ENCODE measurements around the gene SLC39A11.
"Not testable (repeated sequence)": the region's sequence is repeated elsewhere in the genome, so short reads cannot be mapped to it uniquely, and the experiment has no call there.

The SLC39A11 gene

DNA sequence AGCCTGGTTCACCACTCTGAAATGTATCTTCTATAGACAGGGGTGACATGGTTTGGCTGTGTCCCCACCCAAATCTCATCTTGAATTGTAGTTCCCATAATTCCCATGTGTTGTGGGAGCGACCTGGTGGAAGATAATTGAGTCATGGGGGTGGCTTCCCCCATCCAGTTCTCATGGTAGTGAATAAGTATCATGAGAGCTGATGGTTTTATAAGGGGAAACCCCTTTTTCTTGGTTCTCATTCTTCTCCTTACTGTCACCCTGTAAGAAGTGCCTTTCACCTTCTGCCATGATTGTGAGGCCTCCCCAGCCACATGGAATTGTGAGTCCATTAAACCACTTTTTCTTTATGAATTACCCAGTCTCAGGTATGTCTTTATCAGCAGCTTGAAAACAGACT, 319.3 kb downstream of the SLC39A11 start:
- DNase-seq = not testable (repeated sequence)

DNA sequence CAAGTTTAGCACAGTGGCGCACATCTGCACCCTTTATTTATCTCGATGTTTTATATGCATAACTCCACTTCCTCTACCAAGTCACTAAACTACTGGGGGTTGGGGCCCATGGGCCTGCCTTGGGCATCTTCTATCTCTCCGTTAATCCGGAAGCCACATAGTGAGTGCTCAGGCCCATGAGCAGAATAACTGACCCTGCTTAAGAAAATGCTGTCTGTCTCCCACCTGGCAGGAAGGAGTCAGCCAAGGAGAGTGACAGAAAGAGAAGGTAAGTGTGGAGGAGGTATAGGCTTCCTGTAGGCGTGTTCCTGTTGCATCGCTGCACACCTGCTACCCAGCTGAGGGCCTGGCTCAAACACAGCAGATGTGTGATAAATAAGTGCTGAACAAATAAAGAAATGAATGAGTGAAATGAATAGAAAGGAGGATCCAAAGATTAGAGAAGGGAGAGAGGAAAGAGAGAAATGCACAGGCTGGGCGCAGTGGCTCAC, 320.1 kb downstream of the SLC39A11 start:
- DNase-seq = no peak

DNA sequence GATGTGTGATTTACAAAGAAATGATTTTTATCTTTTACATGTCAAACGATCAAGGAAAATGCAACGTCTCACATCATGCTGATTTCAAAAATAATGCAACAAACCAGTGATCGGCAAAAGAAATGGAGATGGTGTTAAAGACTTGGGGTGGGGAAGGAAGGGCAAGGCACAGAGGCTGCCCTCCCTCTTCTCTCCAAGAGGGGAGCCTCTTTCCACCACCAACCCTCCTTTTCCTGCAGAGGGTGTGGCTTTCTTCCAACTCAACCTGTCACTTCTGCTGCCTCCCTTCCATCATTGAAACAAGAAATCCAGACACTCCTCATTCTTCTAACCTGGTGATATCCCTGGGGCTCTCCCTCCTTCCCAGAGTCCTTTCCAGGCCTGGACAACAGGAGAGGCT, 320.8 kb downstream of the SLC39A11 start:
- DNase-seq = no peak

DNA sequence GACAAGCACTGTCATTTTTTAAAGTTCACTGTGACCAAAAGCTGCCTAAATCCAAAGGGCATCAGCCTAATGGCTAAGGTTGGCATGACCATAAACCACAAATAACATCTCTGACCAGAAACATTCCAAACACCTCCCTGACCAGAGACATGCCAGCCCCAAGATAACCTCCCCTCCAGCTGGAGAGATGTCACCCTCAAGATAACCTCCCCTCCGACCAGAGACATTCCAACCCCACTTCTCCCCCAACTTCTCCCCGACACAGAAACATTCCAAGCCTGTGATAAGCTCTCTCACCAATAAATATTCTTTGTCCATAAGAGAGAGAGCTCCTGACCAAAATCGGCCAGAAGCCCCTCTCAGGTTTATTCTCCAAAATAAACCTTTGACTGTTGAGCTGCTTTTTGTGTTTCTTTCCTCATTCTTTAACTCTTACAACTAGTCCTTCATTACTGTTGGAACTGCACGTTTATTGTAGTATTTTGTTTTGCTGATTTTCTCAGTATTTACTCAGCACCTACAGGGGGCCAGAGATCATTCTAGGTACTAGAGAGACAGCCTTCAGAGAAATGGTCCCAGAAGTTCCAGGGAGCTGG, 325.6 kb downstream of the SLC39A11 start:
- DNase-seq = no peak

DNA sequence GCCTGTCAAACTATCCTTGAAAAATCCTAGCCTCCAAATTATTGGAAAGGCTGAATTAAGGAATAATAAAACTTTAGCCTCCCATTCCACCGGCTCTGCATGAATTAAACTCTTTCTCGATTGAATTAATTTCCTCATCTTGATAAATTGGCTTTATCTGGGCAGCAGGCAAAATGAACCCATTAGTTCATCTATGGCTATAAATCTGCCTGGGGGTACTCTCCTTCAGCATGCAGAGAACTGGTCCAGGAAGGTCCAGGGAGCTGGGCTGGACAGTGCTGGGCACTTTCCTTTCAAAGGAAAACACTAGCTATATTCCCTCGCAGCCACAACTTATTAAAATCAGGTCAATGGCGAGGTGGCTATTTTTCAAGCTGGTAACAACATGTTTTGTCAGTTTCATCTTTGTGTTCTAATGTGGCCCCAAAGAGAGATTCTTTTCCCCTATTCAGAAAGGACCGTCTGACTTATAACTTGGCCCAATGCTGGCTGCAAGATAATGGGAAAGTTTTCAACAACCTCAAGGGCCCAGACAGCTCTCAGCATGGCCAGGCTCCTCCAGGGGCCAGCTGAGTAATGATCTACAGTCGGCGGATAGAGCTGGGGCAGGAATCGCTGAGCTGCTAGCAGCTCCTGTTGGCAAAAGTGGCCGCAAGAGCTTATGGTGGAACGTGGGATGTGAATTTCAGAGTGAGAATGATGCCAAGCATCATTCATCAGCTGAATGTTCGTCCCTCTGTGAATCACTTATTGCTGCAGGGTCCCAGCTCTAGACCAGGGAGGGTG, 326.9 kb downstream of the SLC39A11 start:
- DNase-seq = no peak

DNA sequence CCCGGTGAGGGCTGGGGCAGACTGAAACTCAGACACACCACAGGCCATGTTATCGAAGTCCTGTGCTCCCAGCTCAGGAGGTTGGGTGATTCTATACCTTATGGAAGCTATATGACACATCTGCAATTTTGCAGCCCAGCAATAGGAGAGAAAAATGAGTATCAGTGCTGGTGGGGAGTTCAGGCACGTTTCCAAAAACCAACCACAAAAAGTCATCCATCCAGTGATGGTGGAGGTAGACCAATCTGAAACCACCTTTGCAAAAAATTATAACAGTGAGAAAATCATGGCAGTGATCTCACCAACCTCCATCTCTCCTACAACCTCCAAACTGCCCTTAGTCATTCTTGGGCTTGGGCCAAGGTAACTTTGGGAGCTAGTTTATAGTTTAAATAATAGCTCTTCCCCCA, 327.9 kb downstream of the SLC39A11 start:
- DNase-seq = peak; percentile 82

DNA sequence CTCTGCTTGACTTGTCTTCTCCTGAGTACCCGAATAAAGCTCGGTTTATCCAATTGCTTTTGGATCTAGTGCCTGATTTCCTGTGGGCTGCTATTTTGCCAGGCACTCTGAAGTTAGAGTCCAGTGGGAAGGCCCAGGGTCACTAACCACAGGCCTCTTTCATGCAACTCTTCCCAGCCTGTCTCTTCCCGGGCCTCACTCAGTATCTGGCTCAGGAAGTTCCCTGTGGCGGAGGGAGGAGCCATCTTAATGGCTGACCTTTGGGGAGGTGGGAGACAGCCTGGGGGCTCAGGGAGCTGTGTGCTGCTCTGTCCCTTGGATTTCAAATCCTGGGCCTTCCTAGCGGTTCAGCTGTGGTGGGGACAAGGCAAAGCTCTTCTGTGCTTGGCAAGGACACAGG, 328.5 kb downstream of the SLC39A11 start:
- DNase-seq = no peak

DNA sequence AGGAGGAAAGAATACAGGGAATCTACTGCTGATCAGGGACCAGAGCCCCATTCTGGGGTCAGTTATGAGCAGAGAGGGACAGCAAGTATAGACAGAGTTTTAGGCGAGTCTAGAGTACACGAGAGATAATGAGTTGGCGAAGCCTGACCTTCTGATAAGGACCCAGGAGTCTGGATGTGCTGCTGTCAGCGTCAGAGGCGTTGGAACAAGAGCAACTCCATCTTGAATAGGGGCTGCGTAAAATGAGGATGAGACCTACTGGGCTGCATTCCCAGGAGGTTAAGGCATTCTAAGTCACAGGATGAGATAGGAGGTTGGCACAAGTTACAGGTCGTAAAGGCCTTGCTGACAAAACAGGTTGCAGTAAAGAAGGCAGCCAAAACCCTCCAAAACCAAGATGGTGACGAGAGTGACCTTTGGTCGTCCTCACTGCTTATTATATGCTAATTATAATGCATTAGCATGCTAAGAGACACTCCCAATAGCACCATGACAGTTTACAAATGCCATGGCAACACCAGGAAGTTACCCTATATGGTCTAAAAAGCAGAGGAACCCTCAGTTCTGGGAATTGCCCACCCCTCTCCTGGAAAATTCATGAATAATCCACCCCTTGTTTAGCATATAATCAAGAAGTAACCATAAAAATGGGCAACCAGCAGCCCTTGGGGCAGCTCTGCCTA, 330.5 kb downstream of the SLC39A11 start:
- not testable (repeated sequence) for DNase-seq

DNA sequence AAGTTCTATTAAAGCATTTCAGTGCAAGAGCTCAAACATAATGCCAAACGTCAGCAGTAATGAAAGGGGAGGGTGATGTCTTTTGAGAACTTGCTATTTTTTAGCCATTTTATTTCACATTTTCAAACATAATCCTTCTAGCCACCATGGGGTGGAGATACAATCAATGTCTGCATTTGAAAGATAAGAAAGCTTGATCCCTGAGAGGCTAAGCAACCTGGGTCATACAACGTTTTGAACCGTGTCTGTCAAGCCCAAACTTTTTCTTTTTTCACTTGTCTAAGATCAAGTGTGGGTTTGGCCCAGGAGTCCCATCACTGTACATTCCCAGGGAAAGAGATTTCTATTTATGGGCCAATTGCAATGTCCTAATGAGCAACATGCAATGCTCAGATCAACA, 331.1 kb downstream of the SLC39A11 start:
- DNase-seq = no peak

DNA sequence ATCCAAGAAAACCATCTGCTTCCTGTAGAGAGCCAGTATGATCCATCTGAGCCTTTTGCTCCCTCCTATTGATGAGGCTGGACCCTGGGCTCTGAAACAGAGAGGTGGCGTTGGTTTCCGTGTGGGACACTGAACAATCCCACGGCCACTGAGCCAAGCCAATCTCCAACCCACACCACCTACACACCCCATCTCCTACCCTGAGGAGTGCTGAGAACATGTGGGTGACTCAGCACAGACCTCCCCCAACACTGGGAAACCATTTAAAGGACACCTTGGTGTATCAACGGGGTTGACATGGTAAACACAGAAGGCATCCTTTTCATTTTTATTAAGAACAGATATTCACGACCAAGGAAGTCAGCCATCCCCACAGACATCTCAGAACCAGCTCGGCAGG, 332.1 kb downstream of the SLC39A11 start:
- DNase-seq = peak; percentile 17

DNA sequence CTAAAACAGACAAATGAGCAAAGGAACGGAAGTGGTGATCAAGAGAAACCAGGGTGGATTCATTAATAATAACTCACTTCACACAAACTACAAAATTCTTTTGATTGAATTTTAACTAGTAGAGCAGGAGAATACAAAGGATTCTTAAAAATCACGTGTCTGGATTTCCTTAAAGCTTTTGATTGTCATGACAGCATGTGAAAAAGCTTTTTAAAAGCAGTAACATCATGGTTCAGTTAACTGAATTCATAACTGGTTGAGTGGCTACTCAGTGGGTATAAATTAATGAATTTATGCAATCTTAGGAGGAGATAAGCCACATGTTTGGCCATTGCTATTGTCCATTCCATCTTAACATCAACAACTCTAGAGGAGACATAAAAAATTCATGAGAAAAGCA, 333.2 kb downstream of the SLC39A11 start:
- DNase-seq = no peak

DNA sequence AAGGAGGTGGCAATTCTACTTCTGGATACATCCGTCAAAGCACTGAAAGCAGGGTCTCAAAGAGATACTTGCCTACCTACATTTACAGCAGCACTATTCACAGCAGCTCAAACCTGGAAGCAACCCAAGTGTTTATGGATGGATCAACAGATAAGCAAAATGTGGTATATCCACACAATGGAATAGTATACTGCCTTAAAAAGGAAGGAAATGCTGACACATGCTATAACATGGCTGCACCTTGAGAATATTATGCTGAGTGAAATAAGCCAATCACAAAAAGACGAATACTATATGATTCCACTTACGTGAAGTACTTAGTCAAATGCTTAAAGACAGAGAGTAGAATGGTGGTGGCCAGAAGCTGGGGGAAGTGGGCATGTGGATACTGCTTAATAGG, 336.2 kb downstream of the SLC39A11 start:
- no peak for DNase-seq

DNA sequence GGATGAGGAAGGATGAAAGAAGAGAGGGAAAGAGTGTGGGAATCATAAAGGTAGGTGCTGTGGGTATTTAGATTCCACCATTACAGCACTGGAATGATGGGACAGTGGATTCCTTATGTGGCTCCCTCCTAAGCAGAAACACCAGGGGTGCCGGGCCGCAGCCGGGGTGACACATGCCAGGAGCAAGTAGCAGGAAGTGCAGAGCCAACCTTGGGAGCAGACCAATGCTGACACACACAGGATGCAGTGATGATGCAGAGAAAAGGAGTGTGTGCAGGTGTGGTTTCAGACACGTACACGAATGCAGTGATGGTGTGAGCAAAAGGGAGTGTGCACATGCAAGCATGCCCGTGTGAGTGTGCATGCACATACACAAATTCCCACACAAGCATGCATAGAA, 338.0 kb downstream of the SLC39A11 start:
- peak; percentile 14 for DNase-seq

DNA sequence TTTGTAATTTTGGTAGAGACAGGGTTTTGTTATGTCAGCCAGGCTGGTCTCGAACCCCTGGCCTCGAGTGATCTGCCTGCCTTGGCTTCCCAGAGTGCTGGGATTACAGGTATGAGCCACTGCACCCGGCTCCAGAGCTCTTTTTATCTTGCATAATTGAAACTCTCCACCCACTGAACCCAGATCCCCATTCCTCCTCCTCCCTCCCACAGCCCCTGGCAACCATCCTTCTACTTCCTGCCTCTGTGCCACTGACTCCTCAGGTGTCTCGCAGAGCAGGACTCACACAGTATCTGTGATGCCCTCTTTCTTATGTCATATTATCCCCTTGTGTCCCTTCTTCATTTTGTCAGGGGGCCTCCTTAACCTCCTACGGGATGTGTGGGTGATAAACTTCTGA, 340.7 kb downstream of the SLC39A11 start:
- no peak for DNase-seq

DNA sequence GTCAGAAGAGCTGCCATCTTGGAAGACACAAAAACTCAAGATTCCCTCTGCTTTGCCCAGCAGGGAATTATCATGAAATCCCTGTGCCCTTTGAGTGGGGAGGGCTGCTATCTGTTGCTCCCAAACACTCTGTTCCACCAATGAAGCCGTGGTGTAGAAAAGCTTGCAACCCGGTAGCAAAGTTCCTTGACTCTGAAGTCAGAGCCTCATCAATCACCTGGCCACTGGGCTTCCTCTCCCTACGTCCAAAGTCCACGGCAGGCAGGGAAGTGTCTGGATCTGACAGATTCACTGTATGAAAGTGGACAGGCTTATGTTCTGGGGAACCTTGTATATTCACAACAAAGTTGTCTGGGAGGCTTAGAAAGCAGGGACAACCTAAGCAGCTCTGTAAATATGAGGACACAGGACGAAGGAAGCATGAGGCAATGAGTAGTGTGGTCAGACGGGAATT, 343.3 kb downstream of the SLC39A11 start:
- DNase-seq = no peak

DNA sequence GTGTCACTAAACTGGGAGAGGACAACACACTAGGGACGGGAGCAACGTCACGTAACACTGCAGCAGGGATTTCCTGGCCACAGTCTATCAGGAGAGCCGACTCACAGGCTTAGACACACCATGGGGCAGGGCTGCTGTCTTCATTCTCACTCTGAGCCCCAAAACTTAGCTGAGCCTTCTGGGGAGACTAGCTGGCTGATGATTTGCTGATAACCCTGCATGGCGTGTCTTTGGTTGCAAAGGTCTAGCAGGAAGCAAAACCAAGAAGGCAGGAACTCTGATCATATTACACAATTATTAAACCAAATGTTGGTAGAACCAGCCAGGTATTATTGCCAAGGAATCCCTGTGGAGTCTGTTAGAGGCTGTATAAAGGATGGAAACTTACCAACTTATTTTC, 345.0 kb downstream of the SLC39A11 start:
- no peak for DNase-seq

DNA sequence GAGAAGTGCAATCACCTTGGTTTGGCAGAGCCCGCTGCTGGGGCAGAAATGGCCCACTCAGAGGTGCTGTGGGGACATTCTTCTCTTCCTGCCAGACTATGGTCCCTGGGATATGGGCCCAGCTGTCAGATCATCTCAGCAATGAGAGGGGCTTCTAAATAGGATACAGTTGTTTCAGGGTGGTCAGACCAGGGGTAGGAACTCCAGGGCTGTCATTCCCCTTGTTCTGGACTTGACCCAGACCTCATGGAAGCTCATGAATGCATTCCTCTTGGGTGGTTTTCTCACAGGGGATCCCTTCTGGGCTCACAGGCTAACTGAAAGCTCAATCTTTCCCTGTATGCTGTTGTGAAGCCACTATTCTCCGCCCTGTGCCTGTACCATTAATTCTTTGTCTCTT, 347.2 kb downstream of the SLC39A11 start:
- no peak for DNase-seq

DNA sequence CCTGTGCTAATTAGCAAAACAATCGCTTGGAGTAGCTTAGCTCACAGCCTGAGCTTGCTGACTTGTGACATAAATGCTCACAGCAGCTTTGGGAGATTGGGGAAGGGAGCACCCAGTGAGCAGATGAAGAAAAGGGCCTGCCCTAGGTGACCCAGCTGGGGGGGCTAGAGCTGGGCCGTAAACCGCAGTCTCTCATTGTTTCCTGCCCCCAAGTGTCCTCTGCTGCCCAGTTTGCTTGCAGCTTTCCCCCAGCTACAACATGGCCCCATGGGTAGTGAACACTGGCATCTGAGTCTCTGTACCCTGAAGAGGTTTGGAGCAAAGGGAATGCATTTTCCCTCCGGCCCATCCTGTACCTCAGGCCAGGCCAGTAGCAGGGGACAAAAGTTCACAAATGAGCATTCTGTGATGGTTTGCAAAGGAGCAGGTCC, 349.4 kb downstream of the SLC39A11 start:
- DNase-seq = no peak

DNA sequence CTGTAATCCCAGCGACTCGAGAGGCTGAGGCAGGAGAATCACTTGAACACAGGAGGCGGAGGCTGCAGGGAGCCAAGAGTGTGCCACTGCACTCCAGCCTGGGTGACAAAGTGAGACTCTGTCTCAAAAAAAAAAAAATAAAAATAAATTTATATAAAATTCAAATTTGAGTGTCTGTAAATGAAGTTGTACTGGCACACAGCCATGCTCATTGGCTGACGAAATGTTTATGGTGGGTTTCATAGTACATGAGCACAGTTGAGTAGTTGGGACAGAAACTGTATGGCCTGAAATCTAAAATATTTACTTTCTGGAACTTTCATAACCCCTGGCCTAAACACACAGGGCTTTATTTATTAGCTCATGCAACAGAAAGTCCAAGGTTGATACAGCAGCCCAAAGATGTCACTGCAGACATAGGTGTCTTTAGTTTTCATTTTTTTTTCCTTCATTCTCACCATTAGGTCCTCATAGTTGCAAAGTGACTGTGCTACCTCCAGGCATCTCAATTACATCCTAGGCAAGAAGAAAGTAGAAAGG, 355.3 kb downstream of the SLC39A11 start:
- DNase-seq = no peak

DNA sequence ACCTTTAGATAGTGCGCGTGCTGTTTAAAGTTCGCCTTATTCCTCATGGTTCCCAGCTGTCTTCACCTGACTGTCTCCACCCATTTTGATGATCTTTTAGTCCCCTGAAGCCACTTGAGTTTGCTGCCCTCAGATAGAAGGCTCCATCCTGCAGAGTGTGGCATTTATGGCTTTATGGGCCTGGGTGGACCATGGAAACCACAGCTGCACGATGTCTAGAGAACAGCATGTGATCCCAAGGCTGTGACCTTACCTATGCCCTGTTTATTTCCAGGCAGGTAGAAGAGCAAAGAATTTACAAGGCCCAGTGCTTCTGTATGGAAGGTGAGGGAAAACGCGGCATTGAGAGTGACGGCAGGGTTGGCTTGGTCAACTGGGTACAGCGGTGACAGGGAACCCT, 356.9 kb downstream of the SLC39A11 start:
- DNase-seq = no peak

DNA sequence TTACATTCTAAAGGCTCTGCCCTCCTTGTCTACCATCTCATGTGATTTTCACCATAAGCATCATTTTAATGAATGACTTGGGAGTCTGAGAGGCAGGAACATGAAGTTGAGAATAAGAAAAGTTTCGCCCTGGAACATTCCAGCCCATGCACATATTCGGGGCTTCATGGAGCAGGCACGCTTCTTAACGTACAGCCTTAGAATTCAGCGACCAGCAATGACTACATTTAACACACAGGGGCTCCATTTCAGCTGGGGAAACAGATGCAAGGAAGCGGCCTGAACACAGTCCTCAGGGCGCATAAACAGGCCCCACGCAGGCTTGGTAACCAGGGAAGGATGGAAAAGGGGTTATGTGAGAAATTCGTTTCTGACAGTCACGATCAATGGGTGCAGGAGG, 357.4 kb downstream of the SLC39A11 start:
- DNase-seq = no peak

DNA sequence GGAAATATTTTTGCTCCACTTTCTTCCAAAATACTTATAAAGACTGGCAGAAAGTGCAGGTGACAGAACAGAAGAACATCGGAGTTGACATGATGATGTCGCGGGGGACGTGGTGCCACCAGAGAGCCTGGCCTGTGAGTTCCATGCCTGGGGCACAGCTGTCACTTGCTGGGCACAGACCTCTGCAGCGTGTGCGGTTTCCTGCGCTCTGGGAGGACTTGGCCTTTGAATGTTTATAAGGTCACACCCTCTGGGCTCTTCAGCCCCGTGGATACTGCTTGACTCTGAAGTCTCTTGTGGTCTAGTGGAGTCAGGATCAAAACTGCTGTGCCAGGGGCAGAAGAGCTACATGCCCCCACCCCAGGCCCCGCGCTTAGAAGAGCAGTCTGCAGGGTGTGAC, 357.9 kb downstream of the SLC39A11 start:
- no peak for DNase-seq

DNA sequence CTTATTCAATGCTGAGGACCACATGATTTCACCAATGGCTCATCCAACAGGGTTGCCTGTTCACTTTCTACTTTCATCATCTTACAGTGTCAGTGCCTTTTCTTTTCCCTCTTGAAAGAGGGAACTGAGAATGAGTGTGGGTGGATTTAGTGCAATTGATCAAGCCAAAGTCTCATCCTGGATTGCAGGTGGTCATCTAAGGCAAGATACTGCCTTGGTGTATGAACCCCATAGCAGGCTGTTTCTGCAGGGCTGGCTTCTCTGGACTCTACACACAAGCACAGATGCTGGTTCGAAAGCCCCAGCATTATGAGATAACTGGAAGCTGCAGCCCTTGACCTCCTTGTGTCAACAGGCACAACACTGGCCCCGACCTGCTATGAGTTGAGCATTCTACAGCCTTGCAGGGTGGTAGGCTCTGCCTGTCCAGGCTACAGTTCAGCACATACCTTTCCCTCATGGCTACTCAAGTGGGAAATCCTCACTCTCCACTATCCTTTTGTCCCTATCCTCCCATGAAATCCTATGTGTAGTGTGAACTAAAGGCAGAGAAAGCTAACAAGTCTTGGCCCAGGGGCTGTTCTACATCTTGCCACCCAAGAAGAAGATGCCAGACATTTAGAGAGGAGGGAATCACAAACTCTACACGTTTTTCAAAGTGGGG, 358.7 kb downstream of the SLC39A11 start:
- DNase-seq = no peak
